Muscle layer of duodenum (tissue), 2 donors: ENCODE measurements around the gene SYCP2.
"Not testable (repeated sequence)": the region's sequence is repeated elsewhere in the genome, so short reads cannot be mapped to it uniquely, and the experiment has no call there.

ENCODE experiments used
- H3K27ac ChIP-seq: one replicate; pipeline ENCODE4 v1.7.0; 2013; ENCODE audit warnings: mild to moderate bottlenecking, low read length
- H3K27me3 ChIP-seq: one replicate; pipeline ENCODE4 v1.7.0; 2013; ENCODE audit warnings: low read depth, mild to moderate bottlenecking, control low read depth, low read length
- H3K36me3 ChIP-seq, 2 donors: one replicate each; pipeline ENCODE4 v1.7.0; 2013; ENCODE audit warnings: low read length in 2 of 2, control low read depth in 1 of 2, mild to moderate bottlenecking in 1 of 2; ENCODE audit not compliant: insufficient read depth in 2 of 2, control insufficient read depth in 1 of 2
- H3K4me1 ChIP-seq, 2 donors: one replicate each; pipeline ENCODE4 v1.7.0; 2013; ENCODE audit warnings: low read length in 2 of 2, mild to moderate bottlenecking in 2 of 2, control low read depth in 1 of 2, moderate library complexity in 1 of 2; ENCODE audit not compliant: insufficient read depth in 2 of 2, control insufficient read depth in 1 of 2
- H3K4me3 ChIP-seq, 2 donors: one replicate each; pipeline ENCODE4 v1.7.0; 2013; ENCODE audit warnings: low read length in 2 of 2, low read depth in 1 of 2, mild to moderate bottlenecking in 1 of 2
- H3K9me3 ChIP-seq, 2 donors: one replicate each; pipeline ENCODE4 v1.7.0; 2013; ENCODE audit warnings: low read length in 2 of 2, control low read depth in 1 of 2, mild to moderate bottlenecking in 1 of 2; ENCODE audit not compliant: control insufficient read depth in 1 of 2
- donor health status: healthy.

The SYCP2 gene

DNA sequence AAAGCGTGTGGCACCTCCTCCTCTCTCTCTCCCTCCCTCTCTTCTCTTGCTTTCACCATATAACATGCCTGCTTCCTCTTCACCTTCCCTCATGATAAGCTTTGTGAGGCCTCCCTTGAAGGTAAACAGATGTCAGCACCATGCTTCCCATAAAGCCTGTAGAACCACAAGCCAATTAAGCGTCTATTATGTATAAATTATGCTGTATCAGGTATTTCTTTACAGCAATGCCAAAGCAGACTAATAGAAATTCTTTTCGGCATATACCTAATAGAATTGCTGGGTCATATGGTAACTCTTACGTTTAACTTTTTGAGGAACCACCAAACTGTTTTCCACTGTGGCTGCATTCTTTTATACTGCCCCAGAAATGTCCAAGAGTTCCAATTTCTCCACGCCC lies 75.0 kb downstream of the SYCP2 start:
- Histone ChIP-seq H3K4me1 (no peaks in the 10 kb centered on the region), H3K27ac (no peak overlapping the region), H3K9me3 (peaks cover 0 to 6% of the 10 kb centered on the region in 2 donors), H3K36me3 (peaks cover 0 to 6% of the 10 kb centered on the region in 2 donors), H3K4me3 (no peak overlapping the region), H3K27me3 (no peaks in the 10 kb centered on the region)

DNA sequence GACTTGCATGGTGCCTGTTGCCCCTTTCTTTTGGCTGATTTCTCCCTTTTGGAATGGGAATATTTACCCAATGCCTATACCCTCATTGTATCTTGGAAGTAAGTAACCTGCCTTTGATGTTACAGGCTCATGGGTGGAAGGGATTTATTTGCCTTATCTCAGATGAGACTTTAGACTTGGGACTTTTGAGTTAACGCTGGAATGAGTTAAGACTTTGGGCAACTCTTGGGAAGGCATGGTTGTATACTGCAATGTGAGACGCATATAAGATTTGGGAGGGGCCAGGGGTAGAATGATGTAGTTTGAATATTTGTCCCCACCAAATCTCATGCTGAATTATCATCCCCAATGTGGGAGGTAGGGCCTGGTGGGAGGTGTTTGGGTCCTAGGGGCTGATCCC lies 75.5 kb downstream of the SYCP2 start:
- H3K4me3 ChIP-seq, result no peak overlapping the region
- H3K27ac ChIP-seq, result no peak overlapping the region
- peaks cover 0 to 6% of the 10 kb centered on the region in 2 donors for H3K9me3 ChIP-seq
- peaks cover 0 to 6% of the 10 kb centered on the region in 2 donors for H3K36me3 ChIP-seq
- H3K27me3 ChIP-seq, result no peaks in the 10 kb centered on the region
- H3K4me1 ChIP-seq, result no peaks in the 10 kb centered on the region

DNA sequence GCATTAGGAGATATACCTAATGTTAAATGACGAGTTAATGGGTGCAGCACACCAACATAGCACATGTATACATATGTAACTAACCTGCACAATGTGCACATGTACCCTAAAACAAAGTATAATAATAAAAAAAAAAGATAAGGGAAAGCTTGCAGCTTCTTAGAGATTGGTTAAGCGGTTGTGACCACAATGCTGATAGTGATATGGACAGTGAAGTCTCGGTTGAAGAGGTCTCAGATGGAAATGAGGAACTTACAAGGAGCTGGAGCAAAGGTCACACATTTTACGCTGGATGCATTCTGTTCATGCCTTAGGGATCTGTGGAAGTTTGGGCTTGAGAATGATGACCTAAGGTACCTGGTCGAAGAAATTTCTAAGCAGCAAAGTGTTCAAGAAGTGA lies 76.5 kb downstream of the SYCP2 start:
- not testable (repeated sequence) for H3K4me1 ChIP-seq, H3K9me3 ChIP-seq, H3K27me3 ChIP-seq, H3K4me3 ChIP-seq, H3K36me3 ChIP-seq, H3K27ac ChIP-seq

DNA sequence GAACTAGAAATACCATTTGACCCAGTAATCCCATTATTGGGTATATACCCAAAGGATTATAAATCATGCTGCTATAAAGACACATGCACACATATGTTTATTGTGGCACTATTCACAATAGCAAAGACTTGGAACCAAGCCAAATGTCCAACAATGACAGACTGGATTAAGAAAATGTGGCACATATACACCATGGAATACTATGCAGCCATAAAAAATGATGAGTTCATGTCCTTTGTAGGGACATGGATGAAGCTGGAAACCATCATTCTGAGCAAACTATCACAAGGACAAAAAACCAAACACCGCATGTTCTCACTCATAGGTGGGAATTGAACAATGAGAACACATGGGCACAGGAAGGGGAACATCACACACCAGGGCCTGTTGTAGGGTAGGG lies 76.9 kb downstream of the SYCP2 start:
- H3K36me3 ChIP-seq, H3K27me3 ChIP-seq, H3K9me3 ChIP-seq: not testable (repeated sequence)

DNA sequence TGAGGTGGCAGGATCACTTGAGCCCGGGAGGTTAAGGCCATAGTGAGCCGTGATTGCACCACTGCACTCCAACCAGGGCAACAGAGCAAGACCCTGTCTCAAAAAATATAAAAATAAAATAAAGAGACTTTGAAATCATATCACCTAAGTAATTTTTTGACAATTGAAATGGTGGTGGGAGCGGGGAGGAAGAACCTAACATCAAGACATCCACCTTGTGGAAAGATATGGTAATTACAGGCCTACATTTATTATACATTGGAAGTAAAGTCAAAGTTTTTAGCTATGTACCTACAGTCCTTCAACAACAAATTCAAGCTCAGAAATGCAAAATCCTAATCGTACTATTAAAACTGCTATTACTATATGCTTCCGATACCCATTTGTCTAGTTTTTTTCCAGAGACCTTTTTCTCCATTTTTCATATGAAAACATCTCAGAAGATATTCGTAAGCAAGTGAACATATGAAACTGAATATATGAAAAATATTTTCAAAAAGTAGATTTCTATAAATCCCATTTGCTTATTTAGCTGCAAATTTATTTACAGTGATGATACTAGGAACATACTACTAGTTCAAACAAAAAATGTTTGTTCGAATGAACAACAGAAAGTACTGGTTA lies 83.3 kb downstream of the SYCP2 start:
- H3K4me3 ChIP-seq, result no peak overlapping the region
- no peak overlapping the region for H3K27ac ChIP-seq
- no peaks in the 10 kb centered on the region for H3K27me3 ChIP-seq
- H3K9me3 ChIP-seq, result no peaks in the 10 kb centered on the region
- H3K4me1 ChIP-seq, result no peaks in the 10 kb centered on the region
- no peaks in the 10 kb centered on the region for H3K36me3 ChIP-seq

More for the DNA sequence above, 76.9 kb downstream of the SYCP2 start:
- not testable (repeated sequence) for H3K27ac ChIP-seq, H3K4me1 ChIP-seq, H3K4me3 ChIP-seq

DNA sequence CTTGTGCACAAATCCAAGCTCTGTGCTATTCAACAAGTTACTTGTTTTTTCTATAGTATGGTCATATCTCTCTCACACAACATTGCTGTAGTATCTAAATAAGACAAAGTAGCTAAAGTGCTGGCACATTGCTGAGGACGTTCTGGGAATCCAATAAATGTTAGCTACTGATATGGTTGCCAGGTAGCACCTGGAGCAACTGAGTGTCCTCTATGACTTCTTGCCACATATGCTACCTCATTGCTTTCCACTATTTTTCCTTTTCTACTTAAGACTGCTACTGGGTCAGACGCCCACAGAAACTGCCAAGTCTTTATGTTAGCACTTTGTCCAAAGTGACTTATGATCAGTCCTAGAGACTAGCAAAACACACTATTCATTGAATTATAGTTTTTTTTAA lies 85.3 kb downstream of the SYCP2 start:
- no peaks in the 10 kb centered on the region for H3K4me1 ChIP-seq
- H3K36me3 ChIP-seq, result no peaks in the 10 kb centered on the region
- H3K27ac ChIP-seq, result no peak overlapping the region
- no peaks in the 10 kb centered on the region for H3K27me3 ChIP-seq
- H3K9me3 ChIP-seq, result no peaks in the 10 kb centered on the region
- H3K4me3 ChIP-seq, result no peak overlapping the region

DNA sequence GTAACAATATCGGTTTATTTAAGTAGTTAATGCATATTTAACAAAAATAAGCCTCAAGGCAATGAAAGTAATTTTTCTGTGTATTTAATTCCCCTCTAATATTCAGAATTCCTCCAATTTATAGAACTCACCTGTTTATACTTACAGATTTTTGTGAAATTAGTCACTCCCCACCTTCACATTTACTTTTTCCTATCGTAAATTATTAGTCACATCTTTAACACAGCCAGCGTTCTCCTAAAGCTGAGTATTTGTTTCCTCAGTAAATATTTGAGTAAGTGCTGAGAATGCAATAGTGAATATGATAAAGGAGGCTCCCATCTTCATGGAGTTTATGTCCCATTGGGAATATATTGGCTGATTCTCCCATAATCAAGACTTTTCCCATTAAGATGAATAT lies 88.0 kb downstream of the SYCP2 start:
- no peak overlapping the region for H3K4me3 ChIP-seq
- H3K36me3 ChIP-seq, result no peaks in the 10 kb centered on the region
- no peaks in the 10 kb centered on the region for H3K4me1 ChIP-seq
- H3K27me3 ChIP-seq, result no peaks in the 10 kb centered on the region
- no peaks in the 10 kb centered on the region for H3K9me3 ChIP-seq
- H3K27ac ChIP-seq, result no peak overlapping the region

DNA sequence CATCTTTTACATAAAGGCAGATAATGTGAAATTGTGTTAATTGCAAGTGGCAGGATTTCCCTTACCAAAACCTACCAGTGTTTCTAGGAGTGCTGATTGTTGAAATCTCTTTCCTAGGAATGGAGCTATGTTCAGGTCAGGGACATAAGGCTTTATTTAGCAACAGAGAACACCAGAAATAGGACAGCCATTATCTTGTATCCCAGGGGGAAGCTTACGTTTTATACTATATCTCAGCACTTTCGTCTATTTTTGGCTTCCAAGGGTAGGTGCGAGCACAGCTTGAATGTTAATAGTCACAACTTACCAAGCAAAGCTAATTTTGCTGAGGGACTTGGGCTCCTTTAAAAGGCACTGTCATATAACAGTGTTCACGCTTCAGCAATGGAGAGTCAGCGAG lies 94.0 kb downstream of the SYCP2 start:
- H3K4me3 ChIP-seq, result no peak overlapping the region
- H3K9me3 ChIP-seq, result no peaks in the 10 kb centered on the region
- H3K36me3 ChIP-seq, result no peaks in the 10 kb centered on the region
- H3K27ac ChIP-seq, result no peak overlapping the region
- peaks cover 3 to 12% of the 10 kb centered on the region in 2 donors for H3K4me1 ChIP-seq
- no peaks in the 10 kb centered on the region for H3K27me3 ChIP-seq

DNA sequence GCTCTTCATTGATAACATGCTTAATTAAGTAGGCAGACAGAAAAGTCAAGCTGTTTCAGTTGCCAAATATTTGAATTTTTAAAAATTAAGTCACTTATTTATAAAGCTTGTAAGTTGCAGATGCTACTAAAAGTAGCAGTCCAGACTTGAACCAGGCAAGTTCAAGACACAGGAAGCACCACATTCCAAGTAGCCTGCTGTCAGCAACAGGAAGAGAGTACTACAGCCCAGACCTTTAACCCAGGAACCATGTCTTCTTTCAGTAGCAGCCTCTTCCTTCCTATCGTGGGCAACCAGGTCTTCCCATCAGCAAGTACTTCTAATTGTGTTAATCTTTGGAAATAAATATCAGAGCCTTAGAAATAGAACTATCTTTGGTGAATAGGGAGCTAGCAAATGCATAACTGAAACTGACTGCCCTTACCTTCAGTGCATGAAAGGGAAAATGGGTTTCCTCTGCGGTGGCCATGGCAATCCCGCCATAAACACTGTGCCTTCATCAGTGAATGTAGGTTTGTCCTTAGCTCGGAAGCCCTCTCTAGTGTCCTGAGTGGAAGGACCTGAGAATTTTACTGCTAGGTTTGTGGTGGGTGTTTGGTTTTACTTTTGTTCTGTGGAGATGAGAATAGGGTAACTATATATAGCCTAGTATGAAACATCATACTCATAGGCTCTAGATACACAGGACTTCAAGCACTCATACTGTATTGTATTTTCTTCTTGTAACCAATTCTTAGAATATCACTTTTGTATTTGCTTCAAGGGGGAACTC lies 95.6 kb downstream of the SYCP2 start:
- Histone ChIP-seq H3K4me1 (peaks cover 3 to 12% of the 10 kb centered on the region in 2 donors), H3K27me3 (no peaks in the 10 kb centered on the region), H3K36me3 (no peaks in the 10 kb centered on the region), H3K27ac (no peak overlapping the region), H3K4me3 (no peak overlapping the region), H3K9me3 (no peaks in the 10 kb centered on the region)

DNA sequence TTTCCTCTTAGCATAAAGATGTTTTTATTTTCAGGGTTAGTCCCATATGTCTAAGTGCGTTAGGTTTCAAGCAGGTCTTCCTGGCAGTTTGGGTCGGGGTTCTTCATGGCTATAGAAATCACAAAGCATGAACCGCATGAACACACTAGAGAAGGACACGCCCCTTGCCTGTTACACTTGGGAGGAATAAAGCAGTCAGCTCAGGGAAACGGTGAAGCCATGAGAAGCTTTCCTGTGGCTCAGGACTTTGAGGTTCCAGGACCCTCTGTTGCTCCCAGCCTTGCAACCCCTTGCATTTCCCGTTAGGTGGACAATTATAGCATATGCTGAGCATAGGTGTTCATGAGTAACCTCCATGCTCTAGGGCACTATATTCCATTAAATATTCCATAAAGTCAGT lies 96.7 kb downstream of the SYCP2 start:
- Histone ChIP-seq H3K4me3 (peak overlapping the region in 1 of 2 donors; percentile 41), H3K4me1 (peaks cover 3 to 12% of the 10 kb centered on the region in 2 donors), H3K27me3 (no peaks in the 10 kb centered on the region), H3K9me3 (no peaks in the 10 kb centered on the region), H3K36me3 (no peaks in the 10 kb centered on the region), H3K27ac (no peak overlapping the region)

DNA sequence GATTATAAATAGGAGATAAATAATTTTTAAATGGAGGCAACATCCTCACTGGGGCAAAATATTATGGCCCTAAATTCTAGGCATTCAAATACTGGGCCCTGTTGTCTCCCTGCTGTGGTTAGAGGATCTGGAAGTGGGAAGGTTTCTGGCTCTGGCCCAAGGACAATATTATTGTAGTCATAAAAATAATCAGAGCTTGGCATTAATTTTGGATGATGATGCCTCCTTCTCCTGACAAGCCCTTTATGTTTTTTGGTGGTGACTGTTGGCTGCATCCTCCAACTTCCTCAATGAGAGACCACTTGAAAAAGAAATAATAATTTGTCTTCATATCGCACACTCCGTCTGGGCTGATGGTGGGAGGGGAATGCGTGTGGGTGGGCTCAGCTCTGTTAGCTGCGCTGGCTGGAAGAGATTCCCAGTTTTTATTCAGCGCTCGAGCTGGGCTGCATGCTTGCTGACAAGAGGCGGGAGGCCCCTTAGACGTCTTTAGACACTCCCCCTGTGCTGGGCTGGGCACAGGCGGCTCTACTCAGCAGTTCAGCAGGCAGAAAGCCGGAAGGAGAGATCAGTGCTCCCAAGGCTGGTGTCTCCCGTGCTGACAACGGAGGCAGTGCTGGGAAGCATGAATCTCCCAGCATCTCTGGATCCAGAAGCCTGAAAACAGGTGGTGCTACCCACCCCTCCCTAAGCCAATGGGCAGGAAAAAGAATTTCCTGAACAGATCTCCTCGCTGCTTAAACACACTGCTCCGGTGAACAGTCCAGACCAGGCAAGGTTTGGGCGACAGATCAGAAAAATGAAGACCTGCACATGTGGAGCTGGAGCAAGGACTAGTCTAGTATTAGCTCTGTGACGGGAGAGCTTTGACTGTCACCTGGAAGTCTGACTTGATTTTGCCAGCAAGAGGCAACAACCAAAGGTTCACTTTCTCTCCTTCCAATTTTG lies 97.7 kb downstream of the SYCP2 start:
- Histone ChIP-seq H3K36me3 (no peaks in the 10 kb centered on the region), H3K4me3 (peak overlapping the region; percentile 41), H3K4me1 (peaks cover 3 to 12% of the 10 kb centered on the region in 2 donors), H3K27ac (no peak overlapping the region), H3K27me3 (no peaks in the 10 kb centered on the region), H3K9me3 (no peaks in the 10 kb centered on the region)
